ENCODE results near the gene OR13C8.

OR13C8 gene

DNA sequence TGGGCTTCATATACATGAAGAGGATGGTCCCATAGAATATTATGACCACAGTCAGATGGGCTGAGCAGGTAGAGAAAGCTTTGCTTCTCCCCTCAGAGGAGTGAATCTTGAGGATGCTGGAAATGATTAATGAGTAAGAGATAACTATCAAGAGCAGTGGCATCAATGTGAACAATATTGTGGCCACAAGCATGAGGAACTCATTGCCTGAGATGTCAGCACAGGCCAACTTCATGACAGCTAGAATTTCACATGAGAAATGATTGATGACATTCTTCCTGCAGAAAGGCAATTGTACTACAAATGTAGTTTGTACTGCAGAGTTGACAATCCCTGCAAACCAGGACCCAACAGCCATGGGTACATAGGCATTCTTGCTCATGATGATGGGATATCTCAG, 48.5 kb downstream of the OR13C8 start:
- no peak for DNase-seq

DNA sequence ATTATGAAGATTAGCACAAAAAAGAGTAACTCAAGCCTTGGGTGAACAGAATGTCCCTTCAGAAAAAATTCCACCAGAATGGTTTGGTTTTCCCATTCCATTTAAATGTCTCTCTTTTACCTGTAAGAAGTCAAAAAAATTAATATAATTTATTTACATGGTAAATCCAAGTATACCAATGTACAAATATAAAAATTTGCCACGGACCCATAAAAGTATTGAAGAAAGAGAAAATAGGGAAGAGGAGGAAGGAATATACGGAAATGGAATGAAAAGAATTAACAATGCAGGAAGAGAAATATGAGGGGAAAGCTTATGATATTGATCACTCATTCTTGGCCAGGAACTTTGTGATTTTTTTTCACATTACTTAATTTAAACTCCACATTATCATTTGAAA, 49.1 kb downstream of the OR13C8 start, which contains the start of gene OR13C9:
Gene OR13C9 (minus strand): TSS at position 101 of the 400 bp plus-strand sequence. CDS start 0 bp downstream, at position 101.
- no peak for DNase-seq
